ENCODE results near the gene CDC14B. TPM values are rescaled to one million over a fixed set of nuclear protein-coding genes. Genes with fewer than 3 reads are reported as not detected.
A peak's percentile ranks its signal among the peaks of the same experiment; 100 is the strongest.
"Not testable (repeated sequence)": the region's sequence is repeated elsewhere in the genome, so short reads cannot be mapped to it uniquely, and the experiment has no call there.

CDC14B gene
- total RNA-seq, 2 experiments from 2014 or later: 0.62 to 0.89 TPM

DNA sequence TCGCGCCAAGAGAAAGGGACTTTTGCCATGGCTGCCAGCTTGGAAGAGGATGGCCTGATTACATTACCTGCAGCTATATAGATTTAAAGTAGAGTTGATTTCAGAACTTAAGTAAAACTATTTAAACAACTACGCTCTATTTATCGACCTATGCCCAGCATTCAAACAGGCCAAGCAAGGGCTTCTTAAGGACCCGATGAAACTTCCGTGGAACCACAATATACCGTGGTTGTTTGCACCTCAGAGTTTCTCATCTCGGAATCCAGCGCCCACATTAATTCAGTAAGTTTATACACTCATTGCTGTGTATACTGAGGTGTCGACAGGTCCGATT is 505 bp upstream of the CDC14B start:
- no peak overlapping the region for H3K27ac Mint-ChIP-seq
- intact Hi-C loops (cut with micrococcal nuclease): loop anchor here (2.0 kb wide), 1 partner anchor 31 kb away; no protein-coding TSS in a partner anchor
- H3K9me3 Mint-ChIP-seq: no peaks in the 10 kb centered on the region
- CTCF ChIA-PET: no interaction called here
- peaks cover 34% of the 10 kb centered on the region for H3K27me3 Mint-ChIP-seq (ENCODE audit: low read depth)
- no peaks in the 10 kb centered on the region for H3K36me3 Mint-ChIP-seq (ENCODE audit: low read depth)
- DNase-seq: no peak
- peaks cover 4% of the 10 kb centered on the region for H3K4me1 Mint-ChIP-seq (ENCODE audit: low read depth)
- peak overlapping the region; percentile 76 for H3K4me3 Mint-ChIP-seq

DNA sequence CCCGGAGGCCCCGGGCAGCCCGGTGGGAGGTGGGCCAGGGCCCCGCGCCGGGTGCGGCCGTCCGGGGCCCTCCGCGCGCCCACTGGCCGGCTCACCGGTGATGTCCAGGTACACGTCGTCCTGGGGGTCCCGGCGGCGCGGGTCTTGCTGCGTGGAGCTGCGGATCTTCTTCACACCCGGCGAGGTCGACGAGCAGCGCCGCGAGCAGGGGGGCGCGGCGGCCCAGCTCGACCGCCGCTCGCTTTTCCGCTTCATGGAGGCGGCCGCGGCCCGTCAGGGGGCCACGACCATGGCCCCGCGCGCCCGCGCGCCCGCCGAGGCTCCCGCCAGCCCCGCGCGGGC is 548 bp downstream of the CDC14B start:
- H3K27ac Mint-ChIP-seq: no peak overlapping the region
- H3K4me3 Mint-ChIP-seq: no peak overlapping the region
- intact Hi-C loops (cut with micrococcal nuclease): no loop called here
- H3K36me3 Mint-ChIP-seq (ENCODE audit: low read depth): no peaks in the 10 kb centered on the region
- CTCF ChIA-PET: interaction anchor here (0.7 kb wide), 1 partner anchor 47 kb away, joined by 3 read pairs; no protein-coding TSS in a partner anchor
- peaks cover 36% of the 10 kb centered on the region for H3K27me3 Mint-ChIP-seq (ENCODE audit: low read depth)
- H3K9me3 Mint-ChIP-seq: no peaks in the 10 kb centered on the region
- DNase-seq: no peak
- H3K4me1 Mint-ChIP-seq (ENCODE audit: low read depth): peaks cover 4% of the 10 kb centered on the region

DNA sequence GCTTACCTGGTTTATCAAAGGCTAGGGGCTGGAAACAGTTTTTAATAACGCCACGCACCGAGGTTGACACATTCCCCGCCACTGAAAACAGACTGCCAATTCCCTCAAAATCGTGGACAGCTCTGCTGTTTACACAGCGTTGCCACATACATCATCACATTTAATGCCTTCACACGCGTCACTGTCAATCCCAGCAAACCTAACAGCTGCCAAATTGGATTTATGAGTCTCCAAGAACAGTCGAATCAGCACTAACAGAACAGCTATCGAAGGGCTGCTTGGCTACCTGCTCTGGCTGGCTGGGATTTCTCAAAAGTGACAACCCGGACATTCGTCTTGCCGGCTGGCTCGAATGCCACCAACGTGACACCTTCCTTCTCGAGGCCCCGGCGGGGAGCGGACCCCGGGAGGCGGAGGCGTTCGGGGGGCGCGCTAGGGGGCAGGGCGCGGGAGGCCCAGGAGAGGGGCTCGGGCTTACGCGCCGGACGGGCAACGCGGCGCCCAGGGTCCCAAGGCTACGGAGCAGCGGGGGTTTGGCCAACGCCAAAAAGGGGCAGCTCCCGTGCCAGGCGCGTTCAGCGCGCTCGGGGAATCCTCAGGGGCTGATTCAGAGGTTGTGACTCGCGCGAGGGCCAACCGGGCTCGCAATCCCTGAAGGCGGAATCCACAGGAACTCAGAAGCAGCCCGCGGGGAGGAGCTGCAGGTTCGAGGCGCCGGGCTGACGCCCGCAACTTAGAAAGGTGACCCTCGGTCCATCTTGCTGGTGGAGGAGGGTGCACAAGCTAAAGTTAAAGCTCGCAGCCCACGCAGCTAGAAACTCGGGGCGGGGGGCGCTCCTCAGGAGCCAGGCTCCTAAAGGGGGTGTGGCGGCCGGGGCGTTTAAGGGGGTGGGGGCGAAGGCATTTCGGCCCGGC is 1.2 kb downstream of the CDC14B start:
- CTCF ChIA-PET: interaction anchor here (0.7 kb wide), 1 partner anchor 48 kb away, joined by 3 read pairs; no protein-coding TSS in a partner anchor
- Mint-ChIP-seq H3K27me3 (ENCODE audit: low read depth) (peaks cover 36% of the 10 kb centered on the region), H3K27ac (no peak overlapping the region), H3K36me3 (ENCODE audit: low read depth) (no peaks in the 10 kb centered on the region), H3K4me3 (peak overlapping the region; percentile 61), H3K4me1 (ENCODE audit: low read depth) (peaks cover 4% of the 10 kb centered on the region), H3K9me3 (no peaks in the 10 kb centered on the region)
- intact Hi-C loops (cut with micrococcal nuclease): no loop called here
- peak; percentile 47 for DNase-seq

DNA sequence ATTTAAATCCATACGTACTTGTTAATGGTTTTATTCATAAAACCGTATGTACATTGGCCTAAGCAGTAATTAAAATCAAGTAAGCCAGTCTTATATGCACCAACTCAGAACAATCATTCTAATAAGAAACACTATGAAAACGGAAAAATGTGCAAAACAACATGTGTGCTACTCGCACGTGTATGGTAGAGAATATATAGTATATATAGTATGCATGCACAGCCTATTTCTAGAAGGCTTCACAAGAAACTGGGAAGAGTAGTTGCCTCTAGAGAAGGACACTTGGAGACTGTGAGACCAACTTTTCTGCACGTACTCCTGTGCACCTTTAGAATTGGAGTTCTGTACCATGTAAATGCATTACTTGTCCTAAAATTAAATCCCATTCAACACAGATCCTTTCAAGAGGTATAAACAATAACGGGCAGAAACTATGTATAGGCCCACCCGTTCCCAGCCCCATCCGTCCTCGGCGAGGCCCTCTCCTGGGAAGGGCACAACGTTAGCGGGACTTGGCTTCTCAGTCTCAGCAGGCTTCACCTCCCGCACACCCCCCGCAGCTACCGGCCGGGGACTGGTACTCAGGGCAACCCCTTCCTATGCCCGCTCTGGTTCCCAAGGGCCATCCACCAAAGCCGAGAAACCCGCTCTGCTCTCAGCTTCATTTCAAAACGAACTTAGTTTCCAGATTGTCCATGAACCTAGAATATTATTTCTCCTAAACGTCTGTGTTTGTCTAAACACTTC is 2.0 kb downstream of the CDC14B start:
- no peaks in the 10 kb centered on the region for H3K36me3 Mint-ChIP-seq (ENCODE audit: low read depth)
- intact Hi-C loops (cut with micrococcal nuclease): no loop called here
- H3K27me3 Mint-ChIP-seq (ENCODE audit: low read depth): peaks cover 42% of the 10 kb centered on the region
- no peak overlapping the region for H3K4me3 Mint-ChIP-seq
- H3K27ac Mint-ChIP-seq: no peak overlapping the region
- H3K9me3 Mint-ChIP-seq: no peaks in the 10 kb centered on the region
- peaks cover 4% of the 10 kb centered on the region for H3K4me1 Mint-ChIP-seq (ENCODE audit: low read depth)
- DNase-seq: no peak
- CTCF ChIA-PET: no interaction called here

DNA sequence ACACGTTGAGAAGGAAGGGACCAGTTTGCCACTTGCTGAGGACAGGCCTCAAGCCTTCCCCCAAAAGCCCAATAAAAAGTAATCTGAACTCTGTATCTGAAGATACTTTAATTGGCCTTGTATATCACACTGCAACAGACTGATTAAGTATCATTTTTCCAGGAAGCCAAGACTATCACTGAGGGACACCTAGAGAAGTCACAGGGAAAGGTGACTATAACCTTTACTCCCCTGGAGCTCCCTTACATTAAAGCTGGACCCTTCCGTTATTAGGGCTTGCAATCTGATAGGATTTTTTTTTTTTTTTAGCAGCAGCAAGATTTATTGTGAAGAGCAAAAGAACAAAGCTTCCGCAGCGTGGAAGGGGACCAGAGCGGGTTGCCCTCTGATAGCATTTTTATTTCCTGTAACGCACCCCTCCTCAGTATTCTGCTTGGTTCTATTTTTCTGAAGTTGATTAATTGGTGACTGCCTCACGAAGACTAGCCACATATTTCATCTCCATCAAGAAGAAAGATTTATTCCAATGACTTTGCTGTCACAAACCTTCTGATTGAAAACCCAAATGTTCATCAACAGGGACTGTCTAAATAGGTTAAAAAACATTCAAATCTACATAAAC is 2.7 kb downstream of the CDC14B start:
- Mint-ChIP-seq H3K27ac (no peak overlapping the region), H3K4me1 (ENCODE audit: low read depth) (peaks cover 4% of the 10 kb centered on the region), H3K27me3 (ENCODE audit: low read depth) (peaks cover 45% of the 10 kb centered on the region), H3K36me3 (ENCODE audit: low read depth) (no peaks in the 10 kb centered on the region), H3K4me3 (no peak overlapping the region), H3K9me3 (no peaks in the 10 kb centered on the region)
- DNase-seq: no peak
- intact Hi-C loops (cut with micrococcal nuclease): no loop called here
- CTCF ChIA-PET: no interaction called here

DNA sequence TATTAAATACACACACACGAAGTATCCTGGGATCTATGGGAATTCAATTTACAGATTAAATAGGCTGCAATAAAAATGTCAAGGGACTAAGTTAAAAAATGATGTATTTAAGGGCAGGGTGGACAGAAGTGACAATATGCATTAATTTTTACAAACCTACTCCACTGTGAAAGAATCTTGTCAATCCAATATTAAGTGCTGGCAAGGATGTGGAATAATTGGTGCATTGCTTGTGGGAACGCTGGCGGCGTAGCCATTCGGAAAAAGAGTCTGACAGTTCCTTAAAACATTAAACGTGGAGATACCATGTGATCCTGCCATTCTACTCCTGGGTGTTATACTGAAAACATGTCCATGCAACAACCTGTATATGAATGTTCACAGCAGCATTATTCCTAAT is 4.2 kb downstream of the CDC14B start:
- DNase-seq: no peak
- peaks cover 44% of the 10 kb centered on the region for H3K27me3 Mint-ChIP-seq (ENCODE audit: low read depth)
- intact Hi-C loops (cut with micrococcal nuclease): no loop called here
- no peaks in the 10 kb centered on the region for H3K36me3 Mint-ChIP-seq (ENCODE audit: low read depth)
- no peak overlapping the region for H3K27ac Mint-ChIP-seq
- no peak overlapping the region for H3K4me3 Mint-ChIP-seq
- no peaks in the 10 kb centered on the region for H3K9me3 Mint-ChIP-seq
- CTCF ChIA-PET: no interaction called here
- peaks cover 4% of the 10 kb centered on the region for H3K4me1 Mint-ChIP-seq (ENCODE audit: low read depth)

DNA sequence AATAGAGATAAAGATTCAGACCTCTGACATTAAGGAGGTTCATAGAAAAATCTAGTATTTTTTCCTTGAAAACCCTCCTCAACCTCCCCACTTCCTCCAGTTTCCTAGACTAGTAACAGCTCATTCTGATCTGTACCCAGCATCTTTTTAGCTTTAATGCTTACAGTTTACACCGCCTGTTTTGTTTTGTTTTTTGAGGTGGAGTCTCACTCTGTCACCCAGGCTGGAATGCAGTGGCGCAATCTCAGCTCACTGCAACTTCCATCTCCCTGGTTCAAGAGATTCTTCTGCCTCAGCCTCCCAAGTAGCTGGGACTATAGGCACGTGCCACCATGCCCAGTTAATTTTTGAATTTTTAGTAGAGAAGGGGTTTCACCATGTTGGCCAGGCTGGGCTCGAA is 5.0 kb downstream of the CDC14B start:
- H3K27ac Mint-ChIP-seq; CTCF ChIA-PET; intact Hi-C loops (cut with micrococcal nuclease); H3K4me3 Mint-ChIP-seq; DNase-seq; H3K9me3 Mint-ChIP-seq; H3K4me1 Mint-ChIP-seq (ENCODE audit: low read depth); H3K36me3 Mint-ChIP-seq (ENCODE audit: low read depth): not testable (repeated sequence)
- peaks cover 42% of the 10 kb centered on the region for H3K27me3 Mint-ChIP-seq (ENCODE audit: low read depth)

DNA sequence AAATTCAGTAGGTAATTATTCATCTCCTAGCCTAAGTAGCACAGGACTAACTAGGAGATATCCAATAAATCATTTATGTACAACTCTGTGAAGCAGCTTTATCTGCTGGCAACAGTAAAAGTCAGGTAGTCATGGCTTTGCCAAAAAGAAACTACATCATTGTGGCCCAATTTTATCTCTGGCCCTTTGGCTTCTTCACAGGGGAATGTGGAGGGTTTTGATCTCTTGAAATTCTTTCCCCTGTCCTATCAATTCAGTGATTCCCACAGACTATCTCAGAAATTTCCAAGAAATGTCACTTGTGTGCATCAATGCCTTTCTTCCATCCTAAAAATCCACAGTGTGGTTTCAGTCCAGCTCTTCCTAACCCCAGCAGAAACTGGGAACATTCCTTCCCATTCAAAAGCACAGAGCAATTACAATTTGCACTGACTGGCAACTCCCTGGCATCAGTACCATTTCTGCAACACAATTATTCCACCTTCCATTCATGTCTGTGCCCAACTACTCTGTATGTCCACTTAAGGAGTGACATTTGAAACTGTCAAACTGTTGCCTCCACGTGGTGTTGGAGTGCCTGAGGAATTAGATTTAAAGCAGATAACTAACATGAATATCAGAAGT is 6.6 kb downstream of the CDC14B start:
- Mint-ChIP-seq H3K36me3 (ENCODE audit: low read depth) (no peaks in the 10 kb centered on the region), H3K4me3 (no peak overlapping the region), H3K27me3 (ENCODE audit: low read depth) (peaks cover 41% of the 10 kb centered on the region), H3K4me1 (ENCODE audit: low read depth) (no peaks in the 10 kb centered on the region), H3K9me3 (no peaks in the 10 kb centered on the region), H3K27ac (no peak overlapping the region)
- CTCF ChIA-PET: interaction anchor here (0.5 to 1.7 kb wide), 3 partner anchors 70 to 277 kb away, joined by 4 to 5 read pairs (median 5); no protein-coding TSS in a partner anchor
- DNase-seq: no peak
- intact Hi-C loops (cut with micrococcal nuclease): no loop called here

DNA sequence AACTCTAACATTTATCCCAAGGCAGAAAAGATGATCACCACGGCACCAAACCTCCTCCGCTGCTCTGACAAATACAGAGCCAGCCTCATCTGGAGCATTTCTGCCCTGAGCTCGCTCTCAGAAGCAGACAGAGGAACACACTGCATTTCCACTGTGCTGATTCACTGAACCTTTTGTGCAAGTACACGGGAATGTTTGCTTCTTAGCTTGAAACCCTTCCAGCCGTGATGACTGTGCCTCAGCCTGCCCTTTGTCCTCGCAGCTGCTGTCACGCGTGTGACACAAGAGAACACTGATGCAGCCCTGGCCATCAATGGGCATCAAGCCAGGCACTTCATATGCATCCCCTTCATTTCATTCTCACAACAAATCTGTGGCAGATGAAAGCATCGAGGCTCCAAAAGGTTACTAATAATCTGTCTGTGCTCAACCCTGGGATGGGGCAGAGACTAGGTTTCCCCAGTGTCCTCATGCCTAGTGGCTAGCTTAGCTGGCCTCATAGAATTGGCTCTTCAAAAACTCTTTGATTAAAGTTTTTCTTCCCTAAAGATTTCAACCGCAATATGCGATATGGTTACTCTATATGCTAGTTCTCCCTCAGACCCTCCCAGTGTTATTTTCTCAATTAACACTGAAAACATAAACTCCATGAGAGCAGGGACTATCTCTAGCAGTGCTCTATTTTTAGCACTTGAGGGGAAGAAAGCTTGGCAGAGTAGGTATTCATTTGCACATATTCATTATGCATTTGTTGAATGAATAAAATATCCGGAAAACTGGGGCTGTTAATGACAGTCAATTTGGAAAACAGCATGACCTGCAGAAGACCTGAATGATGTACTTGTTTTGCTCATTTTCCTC is 7.3 kb downstream of the CDC14B start:
- no peaks in the 10 kb centered on the region for H3K9me3 Mint-ChIP-seq
- CTCF ChIA-PET: interaction anchor here (0.5 to 1.7 kb wide), 3 partner anchors 69 to 276 kb away, joined by 4 to 5 read pairs (median 5); no protein-coding TSS in a partner anchor
- H3K27ac Mint-ChIP-seq: no peak overlapping the region
- no peak overlapping the region for H3K4me3 Mint-ChIP-seq
- DNase-seq: no peak
- intact Hi-C loops (cut with micrococcal nuclease): no loop called here
- H3K36me3 Mint-ChIP-seq (ENCODE audit: low read depth): no peaks in the 10 kb centered on the region
- H3K27me3 Mint-ChIP-seq (ENCODE audit: low read depth): peaks cover 40% of the 10 kb centered on the region
- no peaks in the 10 kb centered on the region for H3K4me1 Mint-ChIP-seq (ENCODE audit: low read depth)

DNA sequence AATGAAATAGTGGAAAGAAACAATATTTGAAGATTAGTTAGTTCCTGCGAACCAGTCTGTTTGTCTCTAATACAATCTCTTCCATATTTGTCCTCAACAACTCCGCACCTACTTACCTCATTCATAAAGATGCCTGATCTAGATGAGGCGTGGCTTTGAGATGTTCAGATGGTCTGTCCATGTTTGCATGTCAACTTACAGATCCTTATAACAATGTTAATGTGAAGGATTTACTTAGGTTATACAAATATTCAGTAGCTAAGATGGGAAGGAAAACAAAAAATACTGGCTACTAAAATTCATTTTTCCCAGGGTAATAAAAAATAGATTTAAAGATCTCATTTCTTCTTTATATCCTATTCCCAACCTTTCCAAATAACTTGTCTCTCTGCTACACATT is 8.3 kb downstream of the CDC14B start:
- no peak overlapping the region for H3K4me3 Mint-ChIP-seq
- H3K36me3 Mint-ChIP-seq (ENCODE audit: low read depth): no peaks in the 10 kb centered on the region
- H3K27me3 Mint-ChIP-seq (ENCODE audit: low read depth): peaks cover 39% of the 10 kb centered on the region
- H3K9me3 Mint-ChIP-seq: no peaks in the 10 kb centered on the region
- intact Hi-C loops (cut with micrococcal nuclease): no loop called here
- DNase-seq: no peak
- CTCF ChIA-PET: interaction anchor here (1.1 kb wide), 1 partner anchor 45 kb away, joined by 3 read pairs; no protein-coding TSS in a partner anchor
- H3K27ac Mint-ChIP-seq: no peak overlapping the region
- H3K4me1 Mint-ChIP-seq (ENCODE audit: low read depth): no peaks in the 10 kb centered on the region

DNA sequence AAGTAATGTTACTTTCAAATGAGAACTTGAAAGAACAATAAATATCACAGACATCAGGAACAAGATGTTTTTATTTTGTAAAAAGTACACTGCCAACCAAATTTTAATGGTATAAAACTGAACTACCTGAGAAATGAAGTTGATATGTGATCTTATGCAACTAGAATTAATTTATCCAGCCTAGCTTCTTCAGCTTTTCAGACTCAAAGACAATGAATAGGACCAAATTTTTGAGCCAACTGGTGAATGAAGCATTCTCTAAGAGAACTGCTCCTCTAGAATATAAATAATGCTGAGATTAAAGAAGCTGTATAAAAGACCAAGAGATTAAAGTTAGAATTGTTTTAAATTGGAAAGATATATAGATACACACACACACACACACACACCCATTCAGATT is 9.9 kb downstream of the CDC14B start:
- Mint-ChIP-seq H3K4me3 (no peak overlapping the region), H3K9me3 (no peaks in the 10 kb centered on the region), H3K27ac (no peak overlapping the region), H3K4me1 (ENCODE audit: low read depth) (no peaks in the 10 kb centered on the region), H3K27me3 (ENCODE audit: low read depth) (peaks cover 32% of the 10 kb centered on the region), H3K36me3 (ENCODE audit: low read depth) (no peaks in the 10 kb centered on the region)
- DNase-seq: no peak
- intact Hi-C loops (cut with micrococcal nuclease): no loop called here
- CTCF ChIA-PET: interaction anchor here (0.6 kb wide), 1 partner anchor 532 kb away, joined by 3 read pairs; no protein-coding TSS in a partner anchor

All from activated naive CD4-positive, alpha-beta T cell treated with anti-CD3 and anti-CD28 coated beads for 36 hours (primary cell).